Neutrophil (primary cell): ENCODE results near the gene RUFY4.

Experiments
- H3K27ac ChIP-seq: fragments of 200-600 bp; sonication (generic); 2 replicates; pipeline ENCODE4 v1.5.1; 2016; ENCODE audit warnings: mild to moderate bottlenecking, moderate library complexity
- H3K27me3 ChIP-seq: fragments of 200-600 bp; sonication (generic); 2 replicates; pipeline ENCODE4 v1.6.0; 2016; ENCODE audit warnings: mild to moderate bottlenecking
- H3K36me3 ChIP-seq: fragments of 200-600 bp; sonication (generic); 2 replicates; pipeline ENCODE4 v1.5.1; 2017
- H3K4me1 ChIP-seq, 2 experiments: fragments of 200-600 bp in 1 of 2; sonication (generic) in 1 of 2; 1 replicate in 1 of 2; 2 replicates in 1 of 2; pipeline versions ENCODE4 v1.5.1 to v1.6.1; 2013 to 2016; ENCODE audit warnings: low read depth in 1 of 2, low read length in 1 of 2, mild to moderate bottlenecking in 1 of 2, moderate library complexity in 1 of 2; ENCODE audit not compliant: control insufficient read depth in 1 of 2, insufficient read depth in 1 of 2
- H3K4me3 ChIP-seq, 2 experiments: fragments of 200-600 bp in 1 of 2; sonication (generic) in 1 of 2; 1 replicate in 1 of 2; 2 replicates in 1 of 2; pipeline ENCODE4 v1.5.1; 2013 to 2016; ENCODE audit warnings: low read depth in 1 of 2, low read length in 1 of 2, mild to moderate bottlenecking in 1 of 2, moderate library complexity in 1 of 2
- H3K9me3 ChIP-seq: fragments of 200-600 bp; sonication (generic); 2 replicates; pipeline ENCODE4 v1.5.1; 2016
- TF ChIP-seq, protein P1 (sequence below): fragments of 200-600 bp; sonication (generic); IDR thresholded peaks from 2 replicates; pipeline ENCODE4 v1.5.1; 2016; ENCODE audit warnings: antibody characterized with exemption

The RUFY4 gene

DNA sequence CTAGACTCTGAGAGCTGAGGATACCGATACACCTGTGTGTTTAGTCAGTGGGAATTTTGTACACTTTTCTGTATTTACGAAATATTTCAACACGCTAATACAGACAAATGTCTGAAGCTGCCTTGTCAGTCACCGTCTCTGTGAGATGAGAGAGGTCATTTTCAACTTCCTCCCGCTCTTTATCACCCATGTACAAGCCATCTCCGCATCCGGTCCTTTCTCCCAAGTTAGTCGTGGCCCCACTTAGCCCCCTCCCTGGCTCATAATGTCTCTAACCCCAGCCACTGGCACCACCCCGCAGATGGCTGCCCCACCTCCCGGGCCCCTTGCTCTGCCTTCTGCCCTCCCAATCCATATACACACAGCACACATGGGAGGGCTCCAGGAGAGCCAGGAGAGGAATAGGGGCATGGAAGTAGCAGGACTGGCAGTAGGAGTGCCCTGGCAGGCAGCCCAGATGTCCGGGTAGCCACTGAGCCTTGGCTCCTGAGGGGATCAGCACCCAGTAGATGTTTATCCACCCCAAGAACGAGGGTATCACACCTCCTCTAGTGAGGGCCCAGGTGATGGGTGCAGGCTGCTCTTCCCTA, 2.0 kb upstream of the RUFY4 start:
- no peaks in the 10 kb centered on the region for H3K9me3 ChIP-seq
- peaks cover 12 to 21% of the 10 kb centered on the region in 2 experiments for H3K4me1 ChIP-seq
- peaks cover 17% of the 10 kb centered on the region for H3K27me3 ChIP-seq
- no peak overlapping the region for H3K27ac ChIP-seq
- H3K4me3 ChIP-seq: no peak overlapping the region
- TF ChIP-seq, protein P1, sequence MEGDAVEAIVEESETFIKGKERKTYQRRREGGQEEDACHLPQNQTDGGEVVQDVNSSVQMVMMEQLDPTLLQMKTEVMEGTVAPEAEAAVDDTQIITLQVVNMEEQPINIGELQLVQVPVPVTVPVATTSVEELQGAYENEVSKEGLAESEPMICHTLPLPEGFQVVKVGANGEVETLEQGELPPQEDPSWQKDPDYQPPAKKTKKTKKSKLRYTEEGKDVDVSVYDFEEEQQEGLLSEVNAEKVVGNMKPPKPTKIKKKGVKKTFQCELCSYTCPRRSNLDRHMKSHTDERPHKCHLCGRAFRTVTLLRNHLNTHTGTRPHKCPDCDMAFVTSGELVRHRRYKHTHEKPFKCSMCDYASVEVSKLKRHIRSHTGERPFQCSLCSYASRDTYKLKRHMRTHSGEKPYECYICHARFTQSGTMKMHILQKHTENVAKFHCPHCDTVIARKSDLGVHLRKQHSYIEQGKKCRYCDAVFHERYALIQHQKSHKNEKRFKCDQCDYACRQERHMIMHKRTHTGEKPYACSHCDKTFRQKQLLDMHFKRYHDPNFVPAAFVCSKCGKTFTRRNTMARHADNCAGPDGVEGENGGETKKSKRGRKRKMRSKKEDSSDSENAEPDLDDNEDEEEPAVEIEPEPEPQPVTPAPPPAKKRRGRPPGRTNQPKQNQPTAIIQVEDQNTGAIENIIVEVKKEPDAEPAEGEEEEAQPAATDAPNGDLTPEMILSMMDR: no peak
- H3K36me3 ChIP-seq: no peaks in the 10 kb centered on the region

DNA sequence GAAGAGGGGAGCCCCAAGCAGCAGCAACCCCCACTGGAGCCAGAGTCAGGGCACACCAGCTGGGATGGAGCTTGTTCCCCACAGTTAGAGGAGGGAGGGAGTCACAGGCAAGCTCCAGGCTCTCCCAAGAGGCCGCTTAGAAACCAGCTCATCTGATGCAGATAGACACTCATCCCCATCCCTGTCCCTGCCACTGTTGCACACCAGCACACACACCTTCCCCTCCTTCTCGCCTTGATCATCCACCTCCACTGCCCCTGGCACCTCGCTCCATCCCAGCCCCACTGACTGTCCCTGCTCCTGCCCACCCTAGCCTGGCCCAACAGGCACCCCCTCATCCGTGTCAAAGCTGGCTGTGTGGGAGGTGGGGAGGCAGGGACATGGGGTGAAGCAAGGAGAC, 1.5 kb upstream of the RUFY4 start:
- peaks cover 17% of the 10 kb centered on the region for H3K27me3 ChIP-seq
- no peak overlapping the region for H3K27ac ChIP-seq
- no peak overlapping the region for H3K4me3 ChIP-seq

DNA sequence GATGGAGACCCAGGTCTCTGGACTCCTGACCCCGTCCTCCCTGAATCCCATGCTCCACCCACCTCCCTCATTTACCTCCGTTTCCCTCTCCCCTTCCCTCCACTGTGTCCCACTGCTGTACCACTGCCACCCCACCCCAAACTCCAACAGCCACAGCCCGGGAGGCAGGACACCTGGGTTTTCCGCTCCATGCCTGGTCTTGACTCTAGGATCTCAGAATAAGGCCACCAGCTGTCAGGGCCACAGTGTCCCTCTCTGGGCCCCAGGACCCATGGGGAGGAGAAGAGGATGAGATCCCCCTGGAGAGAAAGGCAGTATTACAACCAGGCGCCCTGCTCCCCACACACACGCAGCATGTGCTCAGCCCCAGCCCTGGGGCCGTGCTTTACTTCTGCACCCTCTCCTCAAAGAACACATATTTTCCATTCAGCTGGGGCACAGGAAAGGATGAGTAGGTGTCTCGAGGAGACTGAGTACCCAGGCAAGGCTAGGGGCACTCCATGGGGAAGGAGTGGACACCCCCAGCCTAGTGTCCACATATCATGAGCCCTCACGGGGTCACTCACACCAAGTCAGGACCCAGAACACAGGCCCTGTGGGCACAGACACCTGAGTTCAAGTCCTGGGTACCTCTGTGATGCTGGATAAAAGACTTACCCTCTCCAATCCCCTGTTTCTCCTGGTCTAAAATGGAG, 700 bp downstream of the RUFY4 start:
- H3K36me3 ChIP-seq: no peaks in the 10 kb centered on the region
- TF ChIP-seq, protein P1: no peak
- H3K4me3 ChIP-seq: no peak overlapping the region
- H3K27me3 ChIP-seq: peaks cover 17% of the 10 kb centered on the region
- H3K27ac ChIP-seq: no peak overlapping the region
- peaks cover 21 to 34% of the 10 kb centered on the region in 2 experiments for H3K4me1 ChIP-seq
- no peaks in the 10 kb centered on the region for H3K9me3 ChIP-seq

More for the DNA sequence above, 1.5 kb upstream of the RUFY4 start:
- Histone ChIP-seq H3K4me1 (peaks cover 17 to 26% of the 10 kb centered on the region in 2 experiments), H3K9me3 (no peaks in the 10 kb centered on the region), H3K36me3 (no peaks in the 10 kb centered on the region)
- TF ChIP-seq, protein P1: no peak

DNA sequence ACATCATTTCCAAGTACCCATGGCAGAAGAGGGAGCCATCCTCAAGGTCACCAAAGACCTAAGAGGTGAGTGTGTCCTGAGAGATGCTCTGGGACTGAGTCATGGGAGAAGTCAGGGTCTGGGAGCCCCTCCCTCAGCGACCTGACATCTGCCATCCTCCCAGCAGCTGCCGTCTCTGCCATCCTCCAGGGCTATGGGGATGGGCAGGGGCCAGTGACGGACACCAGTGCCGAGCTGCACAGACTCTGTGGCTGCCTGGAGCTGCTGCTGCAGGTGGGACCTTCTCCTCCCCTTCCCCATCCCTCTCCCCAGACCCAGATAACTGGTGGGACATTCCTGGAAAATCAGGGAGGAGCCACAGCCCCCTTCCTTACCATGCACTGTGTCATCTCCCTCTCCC, 1.5 kb downstream of the RUFY4 start:
- no peak overlapping the region for H3K4me3 ChIP-seq
- H3K9me3 ChIP-seq: no peaks in the 10 kb centered on the region
- H3K27ac ChIP-seq: no peak overlapping the region
- peaks cover 17% of the 10 kb centered on the region for H3K27me3 ChIP-seq
- H3K4me1 ChIP-seq: peaks cover 21 to 34% of the 10 kb centered on the region in 2 experiments
- TF ChIP-seq, protein P1: no peak
- H3K36me3 ChIP-seq: no peaks in the 10 kb centered on the region

DNA sequence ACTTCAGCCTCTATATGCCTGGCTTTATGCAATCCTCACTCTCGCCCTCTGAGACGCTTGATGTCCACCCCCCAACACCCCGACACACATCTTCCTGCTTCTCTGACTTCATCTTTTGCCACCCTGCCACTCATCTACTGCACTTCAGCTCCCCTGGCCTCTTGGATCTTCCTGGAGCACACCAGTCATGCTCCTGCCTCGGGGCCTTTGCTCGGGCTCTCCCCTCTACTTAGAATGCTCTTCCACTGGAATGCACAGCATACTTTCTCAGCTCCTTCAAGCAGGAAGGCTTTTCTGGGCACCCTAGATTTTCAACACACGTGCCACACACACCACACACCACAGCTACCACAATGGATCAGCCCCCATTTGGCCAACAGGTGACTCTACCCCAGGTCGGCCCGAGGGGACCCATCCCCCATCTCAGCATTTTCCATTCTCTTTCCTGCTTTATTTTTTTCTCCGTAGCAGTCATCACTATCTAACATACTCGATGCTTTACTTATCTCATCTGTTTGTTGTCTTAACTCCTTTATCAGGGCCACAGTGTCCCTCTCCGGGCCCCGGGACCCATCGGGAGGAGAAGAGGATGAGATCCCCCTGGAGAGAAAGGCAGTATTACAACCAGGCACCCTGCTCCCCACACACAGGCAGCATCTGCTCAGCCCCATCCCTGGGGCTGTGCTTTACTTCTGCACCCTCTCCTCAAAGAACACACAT, 2.3 kb downstream of the RUFY4 start:
- Histone ChIP-seq H3K9me3 (no peaks in the 10 kb centered on the region), H3K4me1 (peaks cover 21 to 34% of the 10 kb centered on the region in 2 experiments), H3K27me3 (peaks cover 17% of the 10 kb centered on the region)

More for the DNA sequence above, 2.3 kb downstream of the RUFY4 start:
- Histone ChIP-seq H3K4me3 (no peak overlapping the region), H3K27ac (no peak overlapping the region), H3K36me3 (no peaks in the 10 kb centered on the region)
- TF ChIP-seq, protein P1: no peak
